NCI-H146 treated with DMSO at 0.1 percent for 48 hours (cell line): Measurements from ENCODE around the gene ZNF750.

ENCODE experiments used
- DNase-seq: peaks from one replicate; lab custom pipeline; 2025; ENCODE audit not compliant: unreplicated experiment; lab: John Stamatoyannopoulos, UW

Gene ZNF750

DNA sequence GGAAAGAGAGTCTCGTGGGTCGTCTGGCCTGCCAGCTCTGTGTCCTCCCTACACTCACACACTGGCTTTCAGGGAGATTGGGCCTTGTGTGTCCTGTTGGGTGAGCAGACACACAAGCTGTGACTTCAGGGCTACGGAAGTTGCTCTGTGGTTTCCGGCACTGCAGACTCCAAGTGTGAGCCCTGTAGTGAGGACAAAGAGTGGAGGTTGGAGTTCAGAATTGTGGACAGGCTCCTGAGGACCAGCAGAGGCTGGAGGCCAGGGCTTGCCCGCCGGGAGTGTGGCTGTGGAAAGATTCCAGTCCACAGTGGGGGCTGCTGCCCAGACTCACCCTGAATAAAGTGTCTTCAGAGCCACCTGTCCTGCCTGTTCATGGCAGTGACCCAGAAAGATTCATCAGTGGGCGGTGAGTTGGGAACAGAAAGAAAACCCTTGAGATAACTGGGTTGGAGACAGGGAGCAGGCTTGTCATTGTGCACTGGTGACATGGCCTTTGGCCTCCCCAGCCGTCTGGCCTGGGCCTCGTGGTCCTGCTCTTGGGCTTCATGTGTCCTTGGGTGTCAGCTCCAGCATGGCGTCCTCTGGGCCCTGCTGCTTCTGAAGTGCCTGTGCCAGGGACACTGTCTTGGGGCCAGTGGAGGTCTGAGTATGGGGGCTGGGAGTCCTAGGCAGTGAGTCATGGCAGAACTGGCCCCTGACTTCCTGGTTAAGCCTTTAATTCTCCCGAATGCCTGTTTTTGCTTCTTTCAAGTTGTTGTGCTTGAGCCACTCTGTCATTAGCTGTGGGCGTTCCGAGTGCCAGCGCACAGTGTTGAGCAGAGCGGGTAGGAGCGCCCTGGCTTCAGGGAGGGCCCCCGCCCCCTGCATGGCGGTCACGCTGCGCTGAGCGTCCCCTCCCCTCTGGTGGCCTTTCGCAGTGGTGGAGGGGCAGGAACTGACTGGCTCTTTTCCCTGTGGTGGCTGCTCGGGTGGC, 19.9 kb upstream of the ZNF750 start:
- no peak for DNase-seq

DNA sequence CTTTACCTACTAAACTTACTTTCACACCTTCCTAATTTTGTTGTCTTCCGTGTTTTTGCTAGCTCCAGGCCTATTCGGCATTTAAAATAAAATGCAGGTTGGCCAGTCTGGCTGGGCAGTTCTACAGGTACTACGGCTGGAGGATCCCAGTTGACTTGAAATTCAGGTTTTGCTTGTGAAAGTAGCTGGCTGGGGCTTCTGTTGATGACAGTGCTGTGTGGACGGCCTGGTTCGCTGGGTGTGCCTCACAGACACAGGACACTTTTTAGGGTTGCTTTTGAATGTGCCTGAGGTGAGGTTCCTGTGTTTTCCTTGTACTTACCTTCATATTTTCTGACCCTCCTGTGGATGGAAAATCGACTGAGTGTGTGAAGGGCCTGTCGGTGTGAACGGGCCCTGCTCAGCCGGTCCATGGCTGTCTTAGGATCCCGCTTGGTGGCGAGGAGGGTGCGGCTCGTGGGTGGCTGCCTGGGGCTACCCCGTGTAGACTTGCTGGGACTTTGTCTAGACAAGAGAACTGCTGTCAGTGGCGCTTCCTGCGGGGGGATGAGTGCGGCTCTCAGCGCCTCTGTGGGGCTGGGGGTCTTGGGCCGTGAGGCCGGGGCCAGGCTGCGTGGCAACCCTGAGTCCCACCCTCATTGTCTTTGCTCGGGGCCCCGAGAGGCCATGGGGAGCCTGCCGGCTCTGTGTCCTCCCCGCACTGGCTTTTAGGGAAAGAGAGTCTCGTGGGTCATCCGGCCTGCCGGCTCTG, 18.7 kb upstream of the ZNF750 start:
- no peak for DNase-seq

- DNase-seq: no peak
These were observed 16.5 kb upstream of the ZNF750 start for GRCh38 chr17:82856361-82856760.

- no peak for DNase-seq
These were observed 14.4 kb upstream of the ZNF750 start for GRCh38 chr17:82854226-82854625.

DNA sequence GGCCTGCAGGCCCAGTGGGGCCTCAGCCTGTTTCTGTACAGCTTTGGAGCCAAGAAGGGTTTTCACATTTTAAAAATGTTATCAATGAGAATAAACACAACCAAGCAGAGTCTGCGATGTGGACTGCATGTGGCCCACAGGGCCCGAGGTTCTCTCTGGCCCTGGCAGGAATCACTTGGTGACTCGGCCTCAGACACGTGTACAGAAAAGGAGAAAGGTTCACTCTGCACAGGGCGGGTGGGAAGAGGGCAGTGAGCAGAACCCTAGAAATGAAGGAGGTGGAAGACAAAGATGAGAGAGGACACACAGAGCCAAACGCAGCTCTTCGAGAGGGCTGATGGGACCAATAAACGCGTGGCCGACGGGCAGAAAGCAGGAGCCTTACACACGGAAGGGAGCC, 11.6 kb upstream of the ZNF750 start:
- no peak for DNase-seq

DNA sequence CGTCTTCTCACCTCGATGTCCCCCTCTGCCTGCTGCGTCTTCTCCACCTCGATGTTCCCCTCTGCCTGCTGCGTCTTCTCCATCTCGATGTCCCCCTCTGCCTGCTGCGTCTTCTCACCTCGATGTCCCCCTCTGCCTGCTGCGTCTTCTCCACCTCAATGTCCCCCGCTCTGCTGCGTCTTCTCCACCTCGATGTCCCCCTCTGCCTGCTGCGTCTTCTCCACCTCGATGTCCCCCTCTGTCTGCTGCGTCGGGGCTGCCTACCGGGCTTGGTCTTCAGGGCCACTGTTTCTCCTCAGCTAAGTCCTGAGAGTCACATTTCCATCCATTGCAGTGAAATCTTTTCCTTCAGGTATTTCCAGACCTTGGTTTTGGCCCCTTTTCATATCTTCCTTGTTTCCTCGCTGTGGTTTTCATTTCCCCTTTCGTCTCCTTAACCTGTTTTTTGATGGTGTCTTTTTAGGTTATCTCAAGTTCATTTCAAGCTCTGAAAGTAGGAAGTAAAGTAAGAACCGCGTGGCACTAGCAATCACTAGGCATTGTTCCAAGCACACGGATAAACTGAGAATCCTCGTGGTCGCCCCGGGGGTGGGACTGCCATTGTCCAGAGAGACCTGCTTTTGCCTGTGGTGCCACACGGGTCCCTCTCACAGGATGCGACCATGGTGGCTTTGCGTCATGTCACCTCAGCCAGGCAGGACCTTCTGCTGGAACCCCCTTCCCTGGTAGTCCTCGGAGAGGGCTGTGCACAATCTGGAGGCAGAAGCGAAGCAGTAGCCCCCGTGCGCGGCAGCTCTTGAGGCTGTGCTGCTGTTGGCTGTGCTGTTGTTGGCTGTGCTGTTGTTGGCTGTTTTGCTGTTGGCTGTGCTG, 9.5 kb upstream of the ZNF750 start:
- DNase-seq: no peak

GRCh38 chr17:82848022-82848592, 8.3 kb upstream of the ZNF750 start:
- DNase-seq: no peak

DNA sequence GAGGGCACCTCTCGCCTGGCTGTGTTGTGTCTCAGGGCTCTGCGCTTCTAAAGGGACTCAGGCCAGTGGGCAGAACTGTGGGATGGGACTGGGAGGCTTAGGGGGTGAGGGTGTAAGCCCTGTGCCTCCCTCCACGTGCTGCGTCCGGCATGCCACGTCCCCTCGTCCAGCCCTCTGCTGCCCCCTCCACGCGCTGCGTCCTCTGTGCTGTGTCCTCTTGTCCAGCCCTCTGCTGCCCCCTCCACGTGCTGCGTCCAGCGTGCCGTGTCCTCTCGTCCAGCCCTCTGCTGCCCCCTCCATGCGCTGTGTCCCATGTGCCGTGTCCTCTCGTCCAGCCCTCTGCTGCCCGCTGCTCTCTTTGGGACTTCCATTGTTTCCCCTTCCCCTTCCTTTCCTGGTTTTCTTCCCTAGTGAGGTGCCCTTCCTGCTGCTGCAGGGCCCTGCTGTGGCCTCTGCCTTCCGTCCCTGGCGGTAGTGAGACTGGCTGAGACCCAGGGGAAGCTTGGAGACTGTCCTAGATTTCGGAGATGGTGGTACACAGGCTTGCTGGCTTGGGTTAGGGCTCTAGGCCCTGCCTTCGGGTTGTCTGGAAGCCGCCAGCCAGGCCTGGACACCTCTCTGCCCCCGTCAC, 6.4 kb upstream of the ZNF750 start:
- DNase-seq: no peak

DNA sequence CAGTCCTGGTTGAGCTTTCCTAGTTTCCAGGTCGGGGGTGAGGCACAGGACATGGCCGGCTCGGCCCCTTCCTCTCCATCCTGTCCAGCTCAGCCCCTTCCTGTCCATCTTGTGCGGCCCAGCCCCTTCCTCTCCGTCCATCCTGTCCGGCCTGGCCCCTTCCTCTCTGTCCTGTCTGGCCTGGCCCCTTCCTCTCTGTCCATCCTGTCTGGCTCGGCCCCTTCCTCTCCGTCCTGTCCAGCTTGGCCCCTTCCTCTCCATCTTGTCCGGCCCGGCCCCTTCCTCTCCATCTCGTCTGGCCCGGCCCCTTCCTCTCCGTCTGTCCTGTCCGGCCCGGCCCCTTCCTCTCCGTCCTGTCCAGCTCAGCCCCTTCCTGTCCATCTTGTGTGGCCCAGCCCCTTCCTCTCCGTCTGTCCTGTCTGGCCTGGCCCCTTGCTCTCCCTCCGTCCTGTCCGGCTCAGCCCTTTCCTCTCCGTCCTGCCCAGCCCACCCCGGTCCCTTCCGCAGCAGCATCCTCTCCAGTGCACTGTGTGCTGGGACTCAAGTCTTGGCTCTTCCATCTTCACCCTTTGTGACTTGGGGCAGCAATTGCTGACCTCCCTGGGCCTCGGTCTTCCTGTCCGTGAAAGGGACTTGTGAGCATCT, 5.5 kb upstream of the ZNF750 start:
- no peak for DNase-seq

DNA sequence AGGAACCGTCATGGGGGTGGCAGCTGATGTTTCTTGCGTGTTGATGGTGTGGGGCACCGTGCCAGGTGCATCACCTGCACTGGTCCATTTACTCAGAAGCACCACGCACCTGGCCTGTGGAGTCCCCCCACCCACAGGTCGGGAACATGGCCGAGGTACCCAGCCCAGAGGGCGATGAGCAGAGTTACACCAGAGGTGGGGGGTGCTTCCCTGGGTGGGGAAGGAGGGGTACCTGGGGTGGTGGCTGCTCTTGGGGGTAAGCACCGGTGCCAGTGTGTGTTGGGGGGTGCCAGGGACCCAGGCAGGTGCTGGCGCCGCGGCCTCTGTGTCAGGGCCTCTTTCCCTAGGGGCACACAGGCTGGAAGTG, 5.0 kb upstream of the ZNF750 start:
- DNase-seq: no peak

DNA sequence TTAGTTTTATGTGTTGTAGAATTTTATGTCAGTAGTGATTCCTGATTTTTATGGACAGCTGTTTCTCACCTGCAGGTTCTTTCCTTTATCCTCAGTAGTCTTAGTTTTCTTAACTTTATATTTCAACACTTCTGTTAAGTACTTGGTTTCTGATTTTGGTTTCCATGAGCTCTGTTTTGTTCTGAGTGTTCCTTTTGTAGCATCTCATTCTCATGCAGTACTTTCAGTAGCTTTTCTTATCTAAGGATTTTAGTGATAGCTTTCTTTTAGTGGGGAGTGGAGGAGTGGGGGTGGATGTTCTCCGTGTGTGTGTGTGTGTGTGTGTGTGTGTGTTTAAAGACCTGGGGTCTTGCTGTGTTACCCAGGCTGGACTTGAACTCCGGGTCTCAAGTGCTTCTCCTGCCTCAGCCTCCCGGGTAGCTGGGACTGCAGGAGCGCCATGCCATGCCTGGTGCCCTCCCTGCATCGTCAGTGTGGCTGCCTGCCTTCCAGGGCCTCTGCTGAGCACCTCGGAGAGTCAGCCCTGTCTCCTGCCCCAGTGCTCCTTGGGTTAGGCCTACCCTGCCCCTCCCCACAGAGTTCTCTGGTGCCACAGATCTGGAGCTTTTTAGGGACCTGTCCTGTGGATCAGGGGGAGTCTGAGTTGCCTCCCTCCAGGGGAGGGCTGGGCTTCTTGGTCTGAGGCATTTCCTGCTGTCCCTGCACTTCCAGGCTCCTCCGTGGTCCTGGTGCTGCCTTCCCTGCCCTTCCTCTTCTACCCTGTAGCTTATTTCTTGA, 4.3 kb upstream of the ZNF750 start:
- no peak for DNase-seq

DNA sequence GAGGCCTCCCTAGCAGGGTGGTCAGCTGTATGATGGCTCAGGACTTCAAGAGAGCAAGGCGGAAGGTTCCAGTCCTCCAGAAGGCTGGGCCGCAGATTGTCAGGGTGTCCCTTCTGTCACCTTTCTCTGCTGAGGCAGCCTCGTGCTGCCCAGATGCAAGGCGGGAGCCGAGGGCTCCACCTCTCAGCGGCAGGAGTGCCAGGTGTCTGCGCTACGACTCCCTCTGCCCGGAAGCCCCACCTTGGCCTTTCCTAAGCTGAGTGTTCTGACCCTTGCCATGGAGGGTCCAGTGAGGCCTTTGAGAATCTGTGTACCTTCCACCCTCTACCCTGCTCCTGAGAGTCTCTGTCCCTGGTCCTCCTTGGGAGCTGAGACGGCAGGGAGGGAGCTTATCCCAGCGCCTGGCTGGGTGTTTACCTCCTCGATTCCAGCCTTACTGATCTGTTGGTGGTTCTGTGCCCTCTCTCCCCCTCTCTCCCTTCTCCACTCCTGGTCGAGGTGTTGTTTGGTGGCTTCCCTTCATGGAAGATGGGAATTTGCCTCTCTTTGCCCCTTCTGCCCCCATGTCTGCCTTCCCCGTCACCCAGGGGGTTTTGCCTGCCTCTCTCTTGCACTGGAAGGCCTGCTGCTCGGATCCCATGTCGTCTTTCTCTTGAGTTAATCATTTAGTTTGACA, 2.2 kb upstream of the ZNF750 start:
- no peak for DNase-seq

DNA sequence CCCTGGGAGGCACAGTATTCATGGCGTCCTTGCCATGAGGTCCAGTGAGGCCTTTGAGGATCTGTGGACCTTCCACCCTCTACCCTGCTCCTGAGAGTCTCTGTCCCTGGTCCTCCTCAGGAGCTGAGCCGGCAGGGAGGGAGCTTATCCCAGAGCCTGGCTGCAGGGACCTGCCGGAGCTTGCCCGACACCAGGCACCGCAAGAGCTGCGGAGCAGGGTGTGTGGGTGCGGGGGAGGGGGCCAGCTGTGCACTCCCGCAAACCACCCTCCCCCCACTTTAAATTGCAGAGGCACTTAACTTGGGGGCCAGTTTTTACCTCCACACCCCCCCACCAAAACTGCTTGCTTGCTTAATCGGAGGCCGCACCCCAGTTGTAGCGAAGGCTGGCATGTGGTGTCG, 609 bp upstream of the ZNF750 start:
- no peak for DNase-seq

GRCh38 chr17:82838386-82839063, 1.3 kb downstream of the ZNF750 start:
- DNase-seq: no peak

- no peak for DNase-seq
These were observed 2.1 kb downstream of the ZNF750 start for GRCh38 chr17:82837586-82838320.

- peak; percentile 2 for DNase-seq
These were observed 2.9 kb downstream of the ZNF750 start for GRCh38 chr17:82836823-82837357.
